Esophagus muscularis mucosa (tissue), 4 donors: ENCODE measurements around the gene DYNLT3. TPM values are rescaled to one million over a fixed set of nuclear protein-coding genes. Genes with fewer than 3 reads are reported as not detected.

Experiments
- DNase-seq: peaks from one replicate; pipeline ENCODE4 v3.0.0-alpha.2; 2017; ENCODE audit errors: extremely low spot score
- H3K27ac ChIP-seq, 4 donors: fragments of 200-600 bp; sonication (generic); replicated peaks in 1 of 4; 1 replicate in 3 of 4; 2 replicates in 1 of 4; pipeline ENCODE4 v1.5.1; 2016 to 2019; ENCODE audit warnings: mild to moderate bottlenecking in 1 of 4
- H3K27me3 ChIP-seq, 4 donors: fragments of 200-600 bp; sonication (generic); one replicate each; pipeline versions ENCODE4 v1.5.1 to v1.6.0; 2016 to 2019
- H3K36me3 ChIP-seq, 4 donors: fragments of 200-600 bp; sonication (generic); one replicate each; pipeline ENCODE4 v1.5.1; 2016 to 2019
- H3K4me1 ChIP-seq, 4 donors: fragments of 200-600 bp; sonication (generic); one replicate each; pipeline ENCODE4 v1.5.1; 2016 to 2019
- H3K4me3 ChIP-seq, 4 donors: fragments of 200-600 bp; sonication (generic); 1 replicate in 2 of 4; 2 replicates in 2 of 4; pipeline ENCODE4 v1.5.1; 2016 to 2019; ENCODE audit warnings: mild to moderate bottlenecking in 4 of 4, moderate library complexity in 1 of 4
- H3K9me3 ChIP-seq, 4 donors: fragments of 200-600 bp; sonication (generic); 1 replicate in 3 of 4; 2 replicates in 1 of 4; pipeline ENCODE4 v1.5.1; 2016 to 2019
- EP300 ChIP-seq: sonication (generic); formaldehyde crosslinking; IDR thresholded peaks from one replicate; pipeline ENCODE4 v1.6.1; 2017; ENCODE audit warnings: antibody characterized with exemption
- POLR2A ChIP-seq: fragments of 450-650 bp; IDR thresholded peaks from one replicate; pipeline ENCODE4 v1.6.1; 2017; ENCODE audit warnings: antibody characterized with exemption, moderate library complexity, mild to moderate bottlenecking, low read depth
- POLR2AphosphoS5 ChIP-seq, 2 donors: sonication (generic); formaldehyde crosslinking; IDR thresholded peaks; one replicate each; pipeline ENCODE4 v1.6.1; 2017; ENCODE audit warnings: antibody characterized with exemption in 2 of 2
- WGBS: methylation state at CpG from one replicate; pipeline ENCODE4 v1.1.5; 2018; 5-methylcytosine and 5-hydroxymethylcytosine counted together
- intact Hi-C: fragments of 100-400 bp; cut with DNase I; formaldehyde crosslinking; loops from one replicate; pipeline ENCODE4 v1.15.1; 2023
- total RNA-seq, 4 donors: library from RNA; depleted of rRNA; stranded (reverse); fragments of >200 nt; gene quantifications; one replicate each; pipeline versions ENCODE4 v1.1.0 to v1.2.1, GENCODE V29; 2016
- TF ChIP-seq, protein P1 (sequence below), 3 experiments: fragments of 200-600 bp in 2 of 3; fragments of 450-650 bp in 1 of 3; sonication (generic) in 2 of 3; IDR thresholded peaks; one replicate each; pipeline ENCODE4 v1.5.1; 2017 to 2019; ENCODE audit warnings: antibody characterized with exemption in 3 of 3, mild to moderate bottlenecking in 2 of 3, moderate library complexity in 1 of 3

DYNLT3 gene
- total RNA-seq, 4 donors from 2014 or later: 37.7 to 55.7 (median 49.9) TPM

DNA sequence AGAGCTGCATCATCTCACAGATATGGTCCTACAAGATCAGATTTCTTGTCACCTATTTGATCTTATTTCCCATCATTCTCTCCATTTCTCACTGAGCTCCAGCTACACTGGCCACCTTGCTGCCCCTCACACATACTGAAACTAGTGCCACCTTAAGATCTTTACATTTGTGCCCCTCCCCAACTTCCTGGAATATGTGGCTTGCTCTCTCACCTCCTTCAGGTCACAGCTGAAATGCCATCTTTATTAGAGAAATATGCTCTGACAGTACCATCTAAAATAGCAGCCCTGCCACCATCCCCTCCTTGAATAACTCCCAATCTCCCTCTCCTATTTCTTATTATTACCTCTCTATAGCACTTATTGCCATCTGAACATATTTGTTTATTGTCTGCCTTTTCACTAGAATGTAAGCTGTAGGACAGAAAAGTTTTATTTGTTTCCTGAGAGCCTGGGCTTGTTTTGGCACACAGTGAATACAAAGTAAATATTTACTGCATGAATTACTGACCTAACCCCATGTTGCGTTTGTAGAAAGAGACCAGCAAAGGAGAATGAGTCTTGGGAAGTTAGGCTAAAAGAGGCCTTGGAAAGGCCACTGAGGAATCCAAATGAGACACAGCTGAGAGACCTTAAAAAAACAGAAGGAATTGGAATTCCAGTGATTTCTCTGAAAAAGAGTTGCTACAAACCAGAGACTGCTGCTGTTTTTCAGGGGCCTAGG, 22.7 kb downstream of the DYNLT3 start:
- Histone ChIP-seq H3K27ac (no peak overlapping the region), H3K9me3 (no peaks in the 10 kb centered on the region), H3K4me1 (no peaks in the 10 kb centered on the region), H3K27me3 (no peaks in the 10 kb centered on the region), H3K36me3 (no peaks in the 10 kb centered on the region), H3K4me3 (no peak overlapping the region)
- no peak for TF ChIP-seq POLR2A
- TF ChIP-seq, protein P1, sequence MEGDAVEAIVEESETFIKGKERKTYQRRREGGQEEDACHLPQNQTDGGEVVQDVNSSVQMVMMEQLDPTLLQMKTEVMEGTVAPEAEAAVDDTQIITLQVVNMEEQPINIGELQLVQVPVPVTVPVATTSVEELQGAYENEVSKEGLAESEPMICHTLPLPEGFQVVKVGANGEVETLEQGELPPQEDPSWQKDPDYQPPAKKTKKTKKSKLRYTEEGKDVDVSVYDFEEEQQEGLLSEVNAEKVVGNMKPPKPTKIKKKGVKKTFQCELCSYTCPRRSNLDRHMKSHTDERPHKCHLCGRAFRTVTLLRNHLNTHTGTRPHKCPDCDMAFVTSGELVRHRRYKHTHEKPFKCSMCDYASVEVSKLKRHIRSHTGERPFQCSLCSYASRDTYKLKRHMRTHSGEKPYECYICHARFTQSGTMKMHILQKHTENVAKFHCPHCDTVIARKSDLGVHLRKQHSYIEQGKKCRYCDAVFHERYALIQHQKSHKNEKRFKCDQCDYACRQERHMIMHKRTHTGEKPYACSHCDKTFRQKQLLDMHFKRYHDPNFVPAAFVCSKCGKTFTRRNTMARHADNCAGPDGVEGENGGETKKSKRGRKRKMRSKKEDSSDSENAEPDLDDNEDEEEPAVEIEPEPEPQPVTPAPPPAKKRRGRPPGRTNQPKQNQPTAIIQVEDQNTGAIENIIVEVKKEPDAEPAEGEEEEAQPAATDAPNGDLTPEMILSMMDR (IDR thresholded peaks at IDR 0.05): no peak
- TF ChIP-seq EP300: no peak
- TF ChIP-seq POLR2AphosphoS5 (IDR thresholded peaks at IDR 0.05): no peak
- DNase-seq: no peak
- intact Hi-C loops: loop anchor here (5.0 kb wide), 2 partner anchors 77 to 317 kb away; no protein-coding TSS in a partner anchor
- WGBS: 65% methylated on average over 1 of the region's 1 CpG

DNA sequence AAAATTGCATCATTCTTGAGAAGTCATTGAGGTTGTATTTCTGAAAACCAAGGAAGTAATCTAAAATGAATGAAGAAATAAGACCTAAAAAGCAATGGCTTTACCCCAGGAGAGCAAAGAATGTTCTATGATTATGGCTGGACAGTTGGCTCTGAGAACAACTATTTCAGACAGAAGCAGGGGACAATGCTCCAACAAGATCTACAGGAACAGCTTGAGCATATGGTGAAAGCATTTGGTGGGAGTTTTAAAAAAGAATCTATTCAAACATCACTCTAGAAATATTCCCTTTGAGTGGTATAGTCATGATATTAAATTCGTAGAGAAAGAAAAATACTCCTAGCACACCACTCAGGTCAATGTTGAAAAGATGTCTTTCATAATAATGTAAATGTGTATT, 26.7 kb downstream of the DYNLT3 start:
- intact Hi-C loops: no loop called here
- no peak for DNase-seq
- TF ChIP-seq, protein P1 (IDR thresholded peaks at IDR 0.05): no peak
- Histone ChIP-seq H3K4me1 (no peaks in the 10 kb centered on the region), H3K27ac (no peak overlapping the region), H3K4me3 (no peak overlapping the region), H3K27me3 (no peaks in the 10 kb centered on the region), H3K9me3 (no peaks in the 10 kb centered on the region), H3K36me3 (no peaks in the 10 kb centered on the region)
- 71% methylated on average over 1 of the region's 1 CpG for WGBS

DNA sequence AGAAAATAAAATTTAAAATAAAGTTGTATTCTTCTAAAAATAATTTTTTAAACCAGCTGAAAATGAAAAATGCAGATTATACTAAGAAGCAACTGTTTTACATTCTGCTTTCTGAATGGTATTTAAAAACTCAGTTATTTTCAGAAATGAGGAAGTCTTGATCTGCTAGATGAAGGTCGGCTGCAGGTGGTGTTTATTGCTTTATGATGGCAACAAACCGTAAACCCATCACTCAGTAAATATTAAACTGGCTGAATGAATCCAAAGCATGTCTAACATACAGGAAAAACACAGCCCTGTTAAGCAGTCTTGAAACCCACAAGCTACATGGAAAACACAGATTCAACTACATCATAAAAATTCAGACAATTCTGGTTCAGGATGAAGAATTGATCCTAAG, 29.3 kb downstream of the DYNLT3 start:
- no peak for DNase-seq
- Histone ChIP-seq H3K27ac (no peak overlapping the region), H3K4me3 (no peak overlapping the region), H3K4me1 (no peaks in the 10 kb centered on the region), H3K36me3 (no peaks in the 10 kb centered on the region), H3K9me3 (no peaks in the 10 kb centered on the region), H3K27me3 (no peaks in the 10 kb centered on the region)
- intact Hi-C loops: no loop called here
- WGBS: 70% methylated on average over 2 of the region's 2 CpGs
- no peak for TF ChIP-seq POLR2AphosphoS5 (IDR thresholded peaks at IDR 0.05)
- no peak for TF ChIP-seq POLR2A
- TF ChIP-seq, protein P1 (IDR thresholded peaks at IDR 0.05): no peak
- no peak for TF ChIP-seq EP300

DNA sequence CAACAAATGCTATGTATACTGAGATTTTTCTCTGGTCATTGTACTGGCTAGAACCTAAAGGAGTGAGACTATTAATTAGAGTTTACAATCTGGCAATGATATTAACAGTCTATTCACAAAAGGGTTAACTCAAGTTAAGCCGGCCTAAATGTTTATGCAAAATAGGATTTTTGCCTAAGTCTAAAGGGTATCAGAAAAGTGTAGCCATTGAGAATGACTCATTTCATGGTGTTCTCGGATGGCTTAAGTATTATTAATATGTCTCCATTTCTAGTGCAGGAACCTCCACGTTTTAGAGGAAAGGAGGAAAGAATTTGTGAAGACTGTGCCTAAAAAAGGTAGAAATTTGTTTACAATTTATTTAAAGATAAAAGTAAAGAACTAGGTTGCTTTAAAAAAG, 29.8 kb downstream of the DYNLT3 start:
- no peak for DNase-seq
- WGBS: 50% methylated on average over 3 of the region's 3 CpGs
- intact Hi-C loops: no loop called here
- no peak for TF ChIP-seq POLR2A
- TF ChIP-seq EP300: no peak
- no peak for TF ChIP-seq POLR2AphosphoS5 (IDR thresholded peaks at IDR 0.05)
- TF ChIP-seq, protein P1 (IDR thresholded peaks at IDR 0.05): no peak
- H3K4me3 ChIP-seq: no peak overlapping the region
- no peaks in the 10 kb centered on the region for H3K27me3 ChIP-seq
- no peaks in the 10 kb centered on the region for H3K4me1 ChIP-seq
- no peaks in the 10 kb centered on the region for H3K36me3 ChIP-seq
- H3K9me3 ChIP-seq: no peaks in the 10 kb centered on the region
- no peak overlapping the region for H3K27ac ChIP-seq

DNA sequence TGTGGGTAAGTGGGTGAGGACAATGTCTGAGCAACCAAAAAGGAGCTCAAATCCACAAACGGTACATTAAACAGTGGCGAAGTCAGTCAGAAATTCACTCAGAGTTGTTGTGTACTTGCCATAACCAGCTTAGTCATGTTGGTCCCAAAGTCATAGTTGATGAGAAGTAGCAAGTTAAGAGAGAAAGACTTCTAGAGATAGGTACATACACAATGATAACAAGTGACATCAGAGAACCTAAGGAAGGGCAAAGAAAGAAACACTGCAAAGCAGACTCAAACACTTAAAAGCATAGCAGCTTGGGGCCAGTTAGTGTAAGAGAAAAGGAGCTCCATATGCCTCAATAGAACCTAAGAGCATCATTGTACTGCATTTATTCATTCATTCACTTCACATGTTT, 30.2 kb downstream of the DYNLT3 start:
- H3K4me1 ChIP-seq: no peaks in the 10 kb centered on the region
- H3K9me3 ChIP-seq: no peaks in the 10 kb centered on the region
- H3K27ac ChIP-seq: no peak overlapping the region
- no peaks in the 10 kb centered on the region for H3K27me3 ChIP-seq
- no peak for DNase-seq
- WGBS: 70% methylated on average over 2 of the region's 2 CpGs
- TF ChIP-seq EP300 (no peak), POLR2A (no peak), POLR2AphosphoS5 (IDR thresholded peaks at IDR 0.05) (no peak)
- TF ChIP-seq, protein P1 (IDR thresholded peaks at IDR 0.05): no peak
- H3K36me3 ChIP-seq: no peaks in the 10 kb centered on the region
- intact Hi-C loops: no loop called here
- H3K4me3 ChIP-seq: no peak overlapping the region
